AG09319 (cell line): ENCODE data around the gene C2CD2.

Experiments
- DNase-seq: peaks from one replicate; pipeline ENCODE4 v3.0.0-alpha.2; 2010; ENCODE audit warnings: low read depth; ENCODE audit errors: extremely low read depth
- CTCF ChIP-seq: IDR thresholded peaks from 2 replicates; pipeline ENCODE4 v1.5.1; 2011; ENCODE audit warnings: low read depth, mild to moderate bottlenecking, inconsistent platforms, low read length, moderate library complexity

The C2CD2 gene

GRCh38 chr21:41948901-41949300 lies 4.9 kb downstream of the C2CD2 start:
- no peak for TF ChIP-seq CTCF
- no peak for DNase-seq

GRCh38 chr21:41948078-41948895 lies 5.5 kb downstream of the C2CD2 start:
- TF ChIP-seq CTCF = no peak
- DNase-seq = no peak

GRCh38 chr21:41945982-41946381 lies 7.8 kb downstream of the C2CD2 start:
- no peak for DNase-seq
- TF ChIP-seq CTCF = no peak

GRCh38 chr21:41943851-41944250 lies 10.0 kb downstream of the C2CD2 start:
- no peak for DNase-seq
- TF ChIP-seq CTCF = no peak

- no peak for DNase-seq
- TF ChIP-seq CTCF = no peak
These were observed 11.4 kb downstream of the C2CD2 start for GRCh38 chr21:41942457-41942856.

- no peak for TF ChIP-seq CTCF
- DNase-seq = no peak
These were observed 11.9 kb downstream of the C2CD2 start for GRCh38 chr21:41941941-41942340.

- no peak for DNase-seq
- no peak for TF ChIP-seq CTCF
These were observed 13.4 kb downstream of the C2CD2 start for GRCh38 chr21:41940431-41940830.
